NOMO-1 (cell line): ENCODE results near the gene COPB2.

Experiments used
- DNase-seq, 2 experiments: peaks; one replicate each; lab custom pipeline; 2025; ENCODE audit not compliant: unreplicated experiment in 2 of 2; lab: John Stamatoyannopoulos, UW

Gene COPB2

GRCh38 chr3:139329364-139329850 lies 60.0 kb downstream of the COPB2 start:
- DNase-seq = peak; percentile 85 to 90

DNA sequence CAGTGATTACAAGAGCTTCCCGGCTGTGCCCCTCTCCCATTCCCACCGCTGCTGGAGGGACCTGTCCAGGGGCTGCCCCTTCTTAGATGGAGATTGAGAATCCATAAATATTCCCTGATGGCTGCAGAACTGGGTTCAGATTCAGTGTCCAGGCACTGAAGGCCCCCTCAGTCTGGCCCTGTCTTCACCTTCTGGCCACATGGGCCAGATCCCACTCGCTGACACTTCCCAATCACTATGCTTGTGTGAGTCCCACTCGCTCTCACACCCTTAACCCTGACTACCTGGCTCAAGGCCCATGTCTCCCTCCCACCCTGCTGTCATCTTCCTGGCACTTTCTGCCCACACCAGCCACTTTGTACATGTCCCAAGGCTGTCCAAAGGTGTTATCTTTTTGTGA lies 61.1 kb downstream of the COPB2 start:
- no peak for DNase-seq

DNA sequence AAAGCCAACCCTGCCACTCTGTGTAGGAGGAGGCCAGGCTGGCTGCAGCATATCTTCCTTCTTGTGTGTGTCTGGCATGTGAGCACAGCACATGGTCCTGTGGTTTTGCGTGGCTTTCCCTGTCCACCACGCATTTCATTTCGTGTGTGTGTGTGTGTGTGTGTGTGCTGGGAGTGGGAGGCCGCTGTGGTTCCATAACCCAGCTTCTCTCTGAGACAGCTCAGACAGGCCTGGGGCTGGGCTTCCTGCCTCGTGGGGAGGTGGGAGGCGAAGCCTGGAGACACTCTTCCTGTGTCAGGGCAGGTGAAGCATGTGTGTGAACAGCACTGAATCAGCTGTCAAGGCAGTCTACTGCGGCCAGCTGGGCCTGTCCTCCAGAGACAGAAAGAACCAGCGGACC lies 61.6 kb downstream of the COPB2 start:
- no peak for DNase-seq

DNA sequence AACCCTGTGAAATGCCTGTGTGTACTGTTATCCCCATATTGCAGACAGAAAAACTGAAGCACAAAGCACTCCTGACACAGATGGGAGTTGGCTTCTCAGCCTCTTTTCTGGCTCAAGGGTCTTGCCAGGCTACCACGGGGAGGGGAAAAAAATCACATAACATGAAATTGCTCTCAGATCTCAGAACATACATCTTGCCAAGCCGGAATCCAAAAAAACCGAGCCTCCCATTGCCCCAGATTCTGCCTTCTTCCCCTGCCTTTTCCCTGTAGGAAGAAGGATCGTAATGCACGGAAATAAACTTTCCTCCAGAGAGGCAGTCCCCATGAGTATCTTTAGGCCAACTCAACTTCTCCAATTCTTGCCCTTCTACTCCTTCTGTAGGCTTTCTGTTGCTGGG lies 62.2 kb downstream of the COPB2 start:
- DNase-seq = no peak

DNA sequence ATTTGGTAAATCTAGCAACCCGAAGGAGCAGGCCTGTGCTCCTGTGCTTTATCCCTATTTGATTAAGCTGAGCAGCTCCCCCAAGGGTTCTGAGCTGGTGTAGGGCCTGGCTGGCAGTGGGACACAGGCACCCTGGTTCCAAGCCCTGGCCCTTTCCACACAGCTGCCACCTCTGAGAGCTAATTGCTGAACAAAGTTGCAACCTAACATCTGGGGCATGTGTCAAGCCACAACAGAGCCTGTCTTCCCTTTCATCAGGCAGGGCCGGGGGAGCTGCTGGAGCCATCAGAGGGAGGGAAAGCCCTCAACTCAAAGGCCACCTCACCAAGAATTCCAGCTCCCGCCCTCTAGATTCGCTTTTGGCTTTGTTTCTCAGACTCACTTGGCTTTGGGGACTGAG lies 62.7 kb downstream of the COPB2 start:
- DNase-seq = no peak

- no peak for DNase-seq
Measured at GRCh38 chr3:139326131-139326530, 63.3 kb downstream of the COPB2 start.

DNA sequence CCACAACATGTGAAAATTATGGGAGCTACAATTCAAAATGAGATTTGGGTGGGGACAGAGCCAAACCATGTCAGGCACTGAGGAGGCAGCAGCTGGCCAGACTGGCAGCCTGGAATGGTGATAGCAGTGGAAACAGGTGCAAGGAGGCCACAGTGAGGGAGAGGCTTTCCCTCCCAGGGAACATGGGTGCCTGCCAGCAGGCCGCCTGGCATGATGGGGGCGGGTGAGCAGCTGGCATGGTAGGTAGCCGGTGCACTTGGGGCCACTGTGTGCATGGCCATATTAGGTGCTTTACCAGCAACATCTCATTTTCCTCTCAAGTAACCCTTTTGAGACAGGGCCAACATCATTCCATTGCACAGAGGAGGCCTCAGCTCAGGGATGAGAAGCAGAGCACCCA lies 63.9 kb downstream of the COPB2 start:
- DNase-seq = no peak

GRCh38 chr3:139324456-139324855 lies 65.0 kb downstream of the COPB2 start:
- DNase-seq = no peak

DNA sequence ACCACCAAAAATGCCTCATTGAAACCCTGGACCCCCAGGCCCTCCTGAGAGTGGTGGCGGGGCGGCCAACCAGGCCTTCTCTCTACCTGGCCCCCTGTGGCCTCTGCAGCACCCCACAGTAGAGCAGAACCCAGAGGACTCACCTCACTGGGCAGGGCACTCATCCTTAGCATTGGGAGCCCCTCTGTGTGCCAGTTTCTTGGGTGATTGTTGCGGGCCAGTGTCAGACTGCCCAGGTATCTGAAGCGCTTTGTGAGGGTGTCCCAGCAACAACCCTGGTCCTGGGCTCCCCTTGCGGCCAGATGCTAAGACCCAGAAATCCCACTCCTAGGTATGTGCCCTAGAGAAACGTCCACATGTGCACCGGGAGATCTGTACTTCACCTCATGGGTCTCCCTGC lies 66.3 kb downstream of the COPB2 start:
- DNase-seq = no peak

DNA sequence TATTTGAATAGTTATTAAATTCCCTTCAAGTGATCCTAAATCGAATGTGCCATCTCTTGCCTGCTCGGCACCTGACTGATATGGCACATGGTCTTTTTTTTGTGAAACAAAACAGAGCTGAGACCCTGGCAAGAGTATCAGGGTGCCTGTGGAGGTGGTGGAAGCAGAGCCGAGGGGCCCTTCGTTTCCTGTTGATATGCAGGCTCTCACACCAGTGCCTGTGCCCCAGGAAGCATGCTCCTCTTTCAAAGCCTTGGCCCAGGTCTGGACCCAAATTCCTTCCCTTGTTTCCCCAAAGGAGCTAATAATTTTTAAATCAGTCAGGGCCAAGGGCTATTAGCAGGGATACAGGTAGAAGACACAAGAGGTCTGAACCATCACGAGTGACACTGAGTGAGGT lies 67.1 kb downstream of the COPB2 start:
- no peak for DNase-seq

GRCh38 chr3:139320551-139321309 lies 68.7 kb downstream of the COPB2 start:
- no peak for DNase-seq

DNA sequence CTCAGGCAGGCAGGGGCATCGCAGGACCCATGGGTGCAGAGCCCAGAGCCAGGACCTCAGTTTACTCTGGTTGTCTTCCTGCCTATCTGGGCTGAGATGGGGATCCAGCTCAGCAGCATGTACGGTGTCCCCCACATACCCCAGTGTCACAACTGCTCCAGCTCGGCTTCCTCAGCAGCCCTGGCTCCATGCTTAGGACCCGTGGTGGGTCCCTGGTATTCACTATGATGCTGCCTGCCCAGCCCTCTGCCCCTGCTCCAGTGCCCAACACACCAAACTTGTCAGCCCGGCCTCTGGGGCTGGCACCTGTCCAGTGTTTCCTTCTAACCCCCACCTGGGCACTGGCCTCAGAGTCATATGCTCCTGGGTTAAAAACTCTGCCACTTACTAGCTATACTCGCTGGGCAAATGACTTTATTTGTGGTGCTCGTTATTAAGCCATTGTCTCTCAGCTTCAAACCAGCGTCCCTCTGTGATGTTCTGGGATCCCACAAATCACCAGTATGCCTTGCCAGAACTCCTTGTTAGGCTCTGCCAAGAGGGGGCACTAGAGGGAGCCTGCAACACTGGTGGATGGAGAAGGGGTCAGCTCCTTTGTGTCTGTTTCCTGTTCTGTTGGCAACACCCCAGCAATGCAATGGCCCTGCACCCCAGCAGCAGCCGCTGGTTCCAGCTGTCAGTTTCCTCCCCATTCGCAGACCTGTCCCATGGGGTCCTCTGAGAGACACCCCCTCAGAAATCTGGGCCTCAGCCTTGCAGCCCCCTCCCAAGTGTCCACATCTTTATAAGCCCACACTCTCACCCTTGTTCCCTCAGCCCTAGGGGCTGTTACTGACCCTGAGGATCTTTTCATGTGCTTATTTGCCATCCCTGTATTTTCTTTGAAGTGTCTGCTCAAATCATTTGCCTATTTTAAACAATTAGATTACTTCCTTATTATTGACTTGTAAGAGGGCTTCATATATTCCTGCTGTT lies 69.7 kb downstream of the COPB2 start:
- no peak for DNase-seq

DNA sequence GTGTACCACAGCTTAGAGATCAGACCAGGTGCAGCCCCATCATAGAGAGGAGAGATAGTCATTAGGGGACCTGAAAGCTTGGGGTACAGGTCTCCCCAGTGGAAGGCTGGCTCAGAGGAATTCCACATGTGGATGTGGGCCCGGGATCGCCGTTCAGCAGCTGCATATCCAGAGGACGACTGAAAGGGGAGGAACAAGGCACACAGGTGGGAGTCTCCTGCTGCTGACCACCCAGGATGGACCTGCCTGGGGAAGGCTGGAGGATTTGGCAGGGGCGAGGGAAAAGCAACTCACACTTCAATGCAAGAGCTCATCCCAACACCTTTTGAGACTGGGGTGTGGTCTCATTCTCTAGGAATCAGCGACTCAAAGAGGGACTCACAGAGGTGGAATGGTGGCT lies 70.6 kb downstream of the COPB2 start:
- DNase-seq = no peak

DNA sequence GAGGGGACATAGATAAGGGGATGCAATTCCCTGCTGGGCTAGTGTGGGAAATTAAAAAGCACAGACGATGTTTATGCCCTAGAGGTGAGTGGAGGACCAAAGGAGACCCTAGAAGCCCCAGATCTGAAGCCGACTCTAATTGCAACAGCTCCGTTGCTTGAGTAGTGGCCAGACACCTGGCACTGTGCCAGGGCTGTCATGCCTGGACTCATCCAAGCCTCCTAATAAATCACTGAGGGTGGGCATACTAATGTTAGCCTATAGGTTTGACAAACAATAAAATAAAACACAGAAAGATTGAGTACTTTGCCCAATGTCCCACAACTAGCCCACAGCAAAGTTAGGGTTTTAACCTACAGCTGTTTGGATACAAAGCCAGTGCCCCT lies 71.0 kb downstream of the COPB2 start:
- no peak for DNase-seq

DNA sequence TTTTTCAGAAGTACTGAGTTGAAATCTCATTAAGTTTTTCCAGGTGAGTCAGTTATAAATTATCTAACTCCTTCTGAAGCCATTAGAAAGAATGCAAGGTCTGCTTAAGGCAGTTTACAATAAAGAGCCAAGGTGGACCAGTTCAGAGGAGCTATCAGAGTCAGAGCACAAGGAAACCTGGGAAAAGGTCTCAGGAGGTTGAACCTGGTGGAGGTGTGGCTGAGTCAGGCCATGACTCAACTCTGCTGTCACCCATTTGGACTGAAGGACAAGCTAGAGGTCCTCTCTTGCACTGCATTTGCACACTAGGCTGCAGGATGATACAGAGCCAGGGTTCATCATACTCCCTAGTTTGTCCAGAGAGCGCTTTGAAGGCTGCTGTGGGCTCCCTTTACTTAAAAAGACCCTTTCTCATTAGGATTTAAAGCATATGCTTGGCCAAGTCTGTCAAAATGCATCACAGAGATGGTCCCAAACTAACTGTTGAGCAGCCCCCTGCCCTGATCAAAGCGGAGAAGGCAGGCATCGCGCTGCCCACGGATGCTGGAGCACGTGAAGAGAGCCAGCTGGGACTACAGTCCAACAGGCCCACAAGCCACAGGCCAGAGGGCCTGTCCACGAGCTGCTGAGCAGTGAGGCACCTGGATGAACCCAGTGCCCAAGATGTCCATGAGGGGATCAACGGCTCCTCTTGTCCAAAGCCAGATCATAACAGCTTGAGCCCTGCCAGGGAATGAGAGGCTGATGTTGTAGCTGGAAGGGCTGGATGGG lies 71.6 kb downstream of the COPB2 start:
- DNase-seq = no peak

- DNase-seq = no peak
Measured at GRCh38 chr3:139317215-139317614, 72.2 kb downstream of the COPB2 start.

GRCh38 chr3:139313921-139314320 lies 75.5 kb downstream of the COPB2 start:
- DNase-seq = no peak

DNA sequence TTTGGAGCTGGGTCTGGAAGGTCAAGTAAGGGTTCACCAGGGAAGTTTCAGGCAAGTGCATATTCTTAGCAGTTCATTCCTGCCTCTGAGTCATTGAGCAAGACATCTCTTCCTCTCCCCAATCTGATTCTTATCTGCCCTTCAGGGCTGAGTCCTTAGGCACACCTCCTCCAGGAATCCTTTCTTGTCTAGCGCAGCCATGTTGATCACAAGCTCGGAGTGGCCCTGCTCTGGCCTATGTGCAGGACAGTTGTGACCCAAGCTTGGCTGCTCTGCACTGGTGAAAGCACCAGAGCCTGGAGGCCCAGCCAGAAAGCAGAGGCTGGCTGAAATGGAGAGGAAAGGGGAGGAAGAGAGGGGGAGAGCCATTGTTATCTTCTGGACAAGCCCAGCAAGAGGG lies 76.5 kb downstream of the COPB2 start:
- DNase-seq = no peak

DNA sequence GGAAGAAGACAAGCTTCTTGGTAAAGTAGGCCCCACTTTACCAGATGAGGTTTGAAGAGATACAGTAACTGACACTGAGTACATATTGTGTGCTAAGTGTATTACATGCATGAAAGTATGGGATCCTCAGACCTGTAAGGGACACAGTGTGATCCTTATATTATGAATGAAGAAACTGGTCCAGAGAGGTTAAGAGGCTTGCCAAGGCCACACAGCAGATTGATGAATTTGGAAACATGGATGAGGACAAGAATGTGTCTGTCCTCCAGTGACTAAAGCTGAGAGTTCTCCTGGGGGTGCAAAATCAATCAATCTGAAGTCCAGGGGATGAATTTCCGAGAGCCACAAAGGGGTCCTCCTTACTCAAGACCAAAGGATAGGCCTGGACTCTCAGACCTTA lies 77.0 kb downstream of the COPB2 start:
- no peak for DNase-seq

DNA sequence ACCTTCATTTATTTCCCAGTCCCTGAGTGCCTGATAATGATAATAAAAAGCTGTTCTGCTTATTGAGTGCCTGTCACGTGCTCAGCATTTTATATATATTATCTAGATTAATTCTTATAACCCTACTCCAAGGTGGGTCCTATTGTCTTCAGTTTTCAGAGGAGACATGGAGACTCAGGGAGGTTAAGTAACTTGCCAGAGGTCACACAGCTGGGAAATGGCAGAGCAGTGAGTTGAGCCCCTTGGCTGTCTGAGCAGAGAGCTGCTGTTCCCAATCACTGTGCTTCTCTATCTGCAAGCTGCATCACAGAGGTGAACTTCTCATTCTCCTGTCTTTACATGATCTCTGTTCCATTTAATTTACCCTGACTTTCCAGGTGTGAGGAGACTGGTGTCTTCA lies 77.9 kb downstream of the COPB2 start:
- DNase-seq = no peak

DNA sequence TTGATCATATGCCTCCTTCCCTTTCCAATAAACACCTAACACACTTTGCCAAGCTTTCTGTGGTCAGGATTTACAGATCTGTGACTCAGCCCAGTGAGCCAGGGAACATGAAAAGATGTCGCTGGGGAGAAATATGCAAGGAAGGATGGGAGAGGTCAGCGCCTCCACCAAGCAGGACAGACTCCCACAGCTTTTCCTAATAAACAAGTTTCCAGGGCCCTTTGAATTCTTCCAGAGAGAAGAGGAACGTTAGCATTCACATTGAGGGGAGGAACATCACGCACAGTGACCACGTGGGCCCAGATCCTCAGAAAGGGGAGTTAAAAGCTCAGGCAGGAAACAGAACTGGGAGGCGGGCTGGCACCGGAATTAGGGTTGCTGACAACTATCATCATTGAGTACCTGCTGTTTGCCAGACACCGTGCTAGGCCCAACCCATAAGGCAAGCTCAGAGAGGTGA lies 78.9 kb downstream of the COPB2 start:
- DNase-seq = no peak
